ENCODE data around the gene SMAD6.
A peak's percentile ranks its signal among the peaks of the same experiment; 100 is the strongest.

Gene SMAD6

DNA sequence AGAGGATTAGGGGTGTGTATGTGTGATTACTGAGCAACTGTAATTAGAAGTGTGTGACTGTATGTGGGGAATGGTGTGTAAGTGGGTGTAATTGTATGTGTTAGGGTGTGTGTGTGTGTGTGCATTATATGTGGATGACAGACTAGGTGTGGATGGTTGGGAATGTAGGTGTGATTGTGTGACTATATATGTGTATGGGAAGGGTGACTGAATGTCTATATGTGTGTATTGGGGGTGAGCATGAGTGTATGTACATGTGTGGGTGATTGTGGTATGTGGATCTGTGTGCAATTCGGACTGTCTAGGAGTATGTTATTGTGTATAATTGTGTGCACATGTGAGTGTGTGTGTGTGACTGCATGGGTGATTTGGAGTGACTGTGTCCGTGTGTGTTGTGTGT lies 43.2 kb upstream of the SMAD6 start:
- H3K9me3 ChIP-seq (ENCODE audit: control insufficient read depth, insufficient read depth, low read length) = no peaks in the 10 kb centered on the region
- H3K36me3 ChIP-seq (ENCODE audit: control insufficient read depth, insufficient read depth, low read length) = no peaks in the 10 kb centered on the region
- WGBS (ENCODE audit: insufficient coverage, insufficient read length) = no CpG with 5 or more reads among the region's 2 CpGs
- peaks cover 10% of the 10 kb centered on the region for H3K4me1 ChIP-seq (ENCODE audit: control insufficient read depth, insufficient read depth, low read length)
- no peaks in the 10 kb centered on the region for H3K27me3 ChIP-seq (ENCODE audit: control insufficient read depth, insufficient read depth, low read length)
- H3K4me3 ChIP-seq (ENCODE audit: low read length) = no peak overlapping the region
- no peak overlapping the region for H3K27ac ChIP-seq (ENCODE audit: low read length)
- no peak for DNase-seq (ENCODE audit: low read depth, low spot score)

DNA sequence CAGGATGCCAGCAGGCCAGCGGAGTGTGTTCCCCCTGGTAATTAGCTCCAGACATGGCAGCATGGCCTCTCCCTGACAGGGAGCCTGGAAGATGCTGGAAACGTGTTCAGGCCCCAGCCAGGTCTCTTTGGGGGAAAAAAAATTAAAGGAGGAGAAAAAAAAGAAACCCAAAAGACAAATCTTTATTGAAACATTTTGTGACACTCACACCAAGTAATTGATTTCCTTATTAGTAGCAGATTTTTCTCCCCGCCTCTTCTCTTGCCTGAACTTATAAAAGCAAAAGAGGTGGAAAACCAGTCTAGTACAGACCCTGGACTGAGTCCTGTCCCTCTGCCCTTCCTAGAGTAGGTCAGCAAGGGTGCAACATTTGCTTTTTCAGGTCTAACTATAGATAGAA lies 42.7 kb upstream of the SMAD6 start:
- H3K4me1 ChIP-seq (ENCODE audit: control insufficient read depth, insufficient read depth, low read length) = peaks cover 10% of the 10 kb centered on the region
- H3K4me3 ChIP-seq (ENCODE audit: low read length) = no peak overlapping the region
- no peak overlapping the region for H3K27ac ChIP-seq (ENCODE audit: low read length)
- no peaks in the 10 kb centered on the region for H3K9me3 ChIP-seq (ENCODE audit: control insufficient read depth, insufficient read depth, low read length)
- no peak for DNase-seq (ENCODE audit: low read depth, low spot score)
- H3K36me3 ChIP-seq (ENCODE audit: control insufficient read depth, insufficient read depth, low read length) = no peaks in the 10 kb centered on the region
- H3K27me3 ChIP-seq (ENCODE audit: control insufficient read depth, insufficient read depth, low read length) = no peaks in the 10 kb centered on the region
- WGBS (ENCODE audit: insufficient coverage, insufficient read length) = no CpG with 5 or more reads among the region's 3 CpGs

DNA sequence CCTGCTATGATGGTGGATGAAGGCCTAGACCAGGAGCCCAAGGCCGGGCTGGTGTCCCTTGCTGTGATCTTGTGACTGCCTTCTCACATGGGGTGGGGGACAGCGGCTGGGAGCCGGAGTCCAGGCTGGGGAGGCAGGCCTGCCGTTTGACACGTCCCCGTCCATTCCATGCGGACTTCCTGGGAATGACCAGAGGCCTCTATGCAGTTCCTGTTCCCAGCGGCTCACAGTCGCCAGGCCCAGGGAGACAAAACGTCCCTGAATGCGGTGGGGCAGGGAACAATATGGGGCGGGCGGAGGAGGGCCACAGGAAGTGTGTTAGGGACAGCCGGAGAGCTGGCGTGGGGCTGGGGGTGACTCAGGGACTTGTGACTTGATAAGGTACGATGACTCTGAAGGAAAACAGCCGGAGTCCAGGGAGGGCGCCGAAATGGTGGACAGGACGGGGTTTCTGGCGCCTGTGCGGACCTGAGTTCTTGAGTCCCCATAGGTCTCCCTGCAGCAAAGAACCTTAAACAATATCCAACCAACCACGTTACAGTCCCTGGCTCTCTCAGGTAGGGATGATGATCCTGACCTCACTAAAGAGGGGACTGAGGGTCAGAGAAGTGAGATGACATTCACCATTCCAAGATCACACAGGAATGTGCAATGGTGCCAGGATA lies 40.5 kb upstream of the SMAD6 start:
- no peak overlapping the region for H3K4me3 ChIP-seq (ENCODE audit: low read length)
- WGBS (ENCODE audit: insufficient coverage, insufficient read length) = no CpG with 5 or more reads among the region's 23 CpGs
- H3K4me1 ChIP-seq (ENCODE audit: control insufficient read depth, insufficient read depth, low read length) = peaks cover 5% of the 10 kb centered on the region; the same call in 1 of the 2 replicates
- no peaks in the 10 kb centered on the region for H3K27me3 ChIP-seq (ENCODE audit: control insufficient read depth, insufficient read depth, low read length)
- no peaks in the 10 kb centered on the region for H3K9me3 ChIP-seq (ENCODE audit: control insufficient read depth, insufficient read depth, low read length)
- H3K27ac ChIP-seq (ENCODE audit: low read length) = no peak overlapping the region
- H3K36me3 ChIP-seq (ENCODE audit: control insufficient read depth, insufficient read depth, low read length) = no peaks in the 10 kb centered on the region
- no peak for DNase-seq (ENCODE audit: low read depth, low spot score)

DNA sequence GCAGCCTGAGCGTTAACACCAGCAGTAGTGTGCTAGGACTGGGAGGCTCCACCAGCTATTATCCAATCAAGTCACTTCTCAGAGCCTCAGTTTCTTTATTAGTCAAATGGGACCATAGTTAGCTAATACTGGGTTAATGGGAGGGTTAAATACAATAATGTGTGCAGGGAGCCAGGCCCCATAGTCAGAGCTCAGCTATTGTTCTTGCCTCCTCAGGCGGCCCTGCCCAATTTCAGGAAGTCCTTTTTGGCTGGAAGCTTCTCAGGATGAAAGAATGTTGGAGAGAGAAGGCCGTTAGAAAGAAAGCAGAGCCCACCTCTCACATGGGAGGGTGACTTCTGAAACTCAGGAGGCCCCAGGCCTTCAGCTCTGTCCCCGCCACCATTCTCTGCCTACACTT lies 39.5 kb upstream of the SMAD6 start:
- H3K27ac ChIP-seq (ENCODE audit: low read length) = no peak overlapping the region
- no peaks in the 10 kb centered on the region for H3K9me3 ChIP-seq (ENCODE audit: control insufficient read depth, insufficient read depth, low read length)
- no CpG with 5 or more reads among the region's 4 CpGs for WGBS (ENCODE audit: insufficient coverage, insufficient read length)
- H3K27me3 ChIP-seq (ENCODE audit: control insufficient read depth, insufficient read depth, low read length) = no peaks in the 10 kb centered on the region
- H3K4me3 ChIP-seq (ENCODE audit: low read length) = no peak overlapping the region
- H3K36me3 ChIP-seq (ENCODE audit: control insufficient read depth, insufficient read depth, low read length) = no peaks in the 10 kb centered on the region
- peaks cover 4% of the 10 kb centered on the region; the same call in 1 of the 2 replicates for H3K4me1 ChIP-seq (ENCODE audit: control insufficient read depth, insufficient read depth, low read length)
- DNase-seq (ENCODE audit: low read depth, low spot score) = no peak

DNA sequence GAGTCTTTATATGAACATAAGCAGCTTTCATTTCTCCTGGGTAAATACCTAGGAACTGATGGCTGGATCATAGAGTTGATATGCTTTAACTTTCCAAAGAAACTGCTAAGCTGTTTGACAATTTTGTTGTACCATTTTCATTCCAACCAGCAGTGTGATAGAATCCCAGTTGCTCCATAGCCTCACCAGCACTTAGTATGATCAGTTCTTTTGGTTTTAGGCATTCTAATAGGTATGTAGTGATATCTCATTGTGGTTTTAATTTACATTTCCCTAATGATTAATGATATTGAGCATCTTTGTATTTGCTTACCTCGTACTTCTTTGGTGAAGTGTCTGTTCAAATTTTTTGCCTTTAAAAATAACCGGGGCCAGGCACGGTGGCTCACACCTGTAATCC lies 38.4 kb upstream of the SMAD6 start:
- H3K4me1 ChIP-seq (ENCODE audit: control insufficient read depth, insufficient read depth, low read length) = no peaks in the 10 kb centered on the region
- WGBS (ENCODE audit: insufficient coverage, insufficient read length) = no CpG with 5 or more reads among the region's 3 CpGs

DNA sequence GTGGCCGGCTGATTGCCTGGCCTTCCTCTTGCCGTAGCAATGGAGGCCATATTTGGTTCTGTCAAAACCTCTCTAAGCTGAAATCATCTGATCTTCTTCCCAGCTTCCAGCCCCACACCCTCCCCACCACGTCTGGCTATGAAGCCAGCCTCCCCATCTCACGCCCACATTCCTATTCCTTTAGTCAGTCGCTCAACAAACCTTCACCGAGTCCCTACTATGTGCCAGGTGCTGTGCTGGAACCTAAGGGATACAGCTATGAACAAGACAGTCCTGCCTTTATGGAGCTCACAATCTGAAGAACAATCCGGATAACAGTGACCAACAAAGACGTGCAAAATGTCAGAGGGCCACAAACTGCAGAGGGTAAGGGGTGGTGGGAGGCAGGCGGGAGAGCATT lies 31.9 kb upstream of the SMAD6 start:
- no CpG with 5 or more reads among the region's 9 CpGs for WGBS (ENCODE audit: insufficient coverage, insufficient read length)
- no peak overlapping the region for H3K4me3 ChIP-seq (ENCODE audit: low read length)
- DNase-seq (ENCODE audit: low read depth, low spot score) = no peak
- no peaks in the 10 kb centered on the region for H3K36me3 ChIP-seq (ENCODE audit: control insufficient read depth, insufficient read depth, low read length)
- peaks cover 4% of the 10 kb centered on the region; the same call in 1 of the 2 replicates for H3K4me1 ChIP-seq (ENCODE audit: control insufficient read depth, insufficient read depth, low read length)
- H3K27me3 ChIP-seq (ENCODE audit: control insufficient read depth, insufficient read depth, low read length) = no peaks in the 10 kb centered on the region
- H3K27ac ChIP-seq (ENCODE audit: low read length) = no peak overlapping the region
- H3K9me3 ChIP-seq (ENCODE audit: control insufficient read depth, insufficient read depth, low read length) = no peaks in the 10 kb centered on the region

More for the DNA sequence above, 38.4 kb upstream of the SMAD6 start:
- Histone ChIP-seq H3K4me3 (ENCODE audit: low read length) (no peak overlapping the region), H3K27me3 (ENCODE audit: control insufficient read depth, insufficient read depth, low read length) (no peaks in the 10 kb centered on the region), H3K9me3 (ENCODE audit: control insufficient read depth, insufficient read depth, low read length) (no peaks in the 10 kb centered on the region), H3K36me3 (ENCODE audit: control insufficient read depth, insufficient read depth, low read length) (no peaks in the 10 kb centered on the region), H3K27ac (ENCODE audit: low read length) (no peak overlapping the region)
- DNase-seq (ENCODE audit: low read depth, low spot score) = no peak

DNA sequence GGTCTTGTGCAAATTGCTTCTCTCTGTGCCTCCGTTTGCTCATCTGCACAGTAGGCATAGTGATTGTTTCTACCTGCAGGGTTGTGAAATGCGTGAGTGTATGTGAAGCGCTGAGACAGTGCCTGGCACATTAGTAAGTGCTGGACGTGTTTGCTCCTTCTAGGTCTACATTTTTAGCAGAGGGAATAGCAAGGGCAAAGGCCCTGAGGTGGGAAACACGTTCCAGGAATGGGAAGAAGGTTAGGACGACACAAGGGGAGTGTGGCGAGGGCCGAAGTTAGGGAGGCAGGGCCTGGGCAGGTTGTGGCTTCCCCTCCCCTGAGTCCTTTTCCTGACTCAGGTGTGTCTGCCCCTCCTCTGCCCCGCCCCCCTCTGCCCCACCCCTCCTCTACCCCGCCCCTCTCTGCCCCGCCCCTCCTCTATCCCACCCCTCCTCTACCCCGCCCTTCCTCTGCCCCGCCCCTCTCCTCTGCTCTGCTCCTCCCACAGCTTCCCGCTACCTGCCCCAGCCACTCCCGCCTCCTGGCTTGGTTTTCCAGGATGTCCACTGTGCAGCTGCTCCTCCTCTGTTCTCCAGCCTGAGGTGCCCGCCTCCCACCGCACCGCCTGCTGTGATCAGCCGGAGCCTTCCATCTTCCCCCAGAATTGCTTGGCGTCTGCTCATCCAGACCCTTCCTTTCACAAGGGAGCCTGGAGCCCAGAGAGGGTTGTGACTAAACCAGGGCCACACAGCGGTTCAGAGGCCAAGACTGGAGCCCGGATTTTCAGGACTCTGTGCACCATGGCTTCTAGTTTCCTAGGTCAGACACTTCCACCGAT lies 31.1 kb upstream of the SMAD6 start:
- Histone ChIP-seq H3K4me1 (ENCODE audit: control insufficient read depth, insufficient read depth, low read length) (peaks cover 4% of the 10 kb centered on the region; the same call in 1 of the 2 replicates), H3K9me3 (ENCODE audit: control insufficient read depth, insufficient read depth, low read length) (no peaks in the 10 kb centered on the region), H3K4me3 (ENCODE audit: low read length) (no peak overlapping the region), H3K36me3 (ENCODE audit: control insufficient read depth, insufficient read depth, low read length) (no peaks in the 10 kb centered on the region), H3K27me3 (ENCODE audit: control insufficient read depth, insufficient read depth, low read length) (no peaks in the 10 kb centered on the region), H3K27ac (ENCODE audit: low read length) (no peak overlapping the region)
- DNase-seq (ENCODE audit: low read depth, low spot score) = no peak
- no CpG with 5 or more reads among the region's 23 CpGs for WGBS (ENCODE audit: insufficient coverage, insufficient read length)

DNA sequence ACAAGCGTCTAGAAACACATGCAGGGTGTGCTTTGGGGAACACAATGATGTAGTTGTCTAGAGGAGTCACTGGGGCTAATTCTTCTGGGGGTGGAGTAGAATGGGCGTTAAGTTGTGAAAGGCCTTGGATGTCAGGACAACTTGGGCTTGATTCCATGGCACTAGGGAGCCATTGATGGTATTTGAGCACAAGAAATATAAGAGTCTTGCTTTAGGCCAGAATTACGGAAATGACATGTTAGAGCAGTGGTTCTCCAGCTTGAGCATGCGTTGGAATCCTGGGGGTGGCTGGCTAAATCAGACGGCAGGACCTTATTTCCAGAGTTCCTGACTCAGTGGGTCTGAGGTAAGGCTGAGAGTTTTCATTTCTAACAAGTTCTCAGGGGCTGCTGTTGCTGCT lies 29.2 kb upstream of the SMAD6 start:
- DNase-seq (ENCODE audit: low read depth, low spot score) = no peak
- H3K4me3 ChIP-seq (ENCODE audit: low read length) = no peak overlapping the region
- no CpG with 5 or more reads among the region's 5 CpGs for WGBS (ENCODE audit: insufficient coverage, insufficient read length)

DNA sequence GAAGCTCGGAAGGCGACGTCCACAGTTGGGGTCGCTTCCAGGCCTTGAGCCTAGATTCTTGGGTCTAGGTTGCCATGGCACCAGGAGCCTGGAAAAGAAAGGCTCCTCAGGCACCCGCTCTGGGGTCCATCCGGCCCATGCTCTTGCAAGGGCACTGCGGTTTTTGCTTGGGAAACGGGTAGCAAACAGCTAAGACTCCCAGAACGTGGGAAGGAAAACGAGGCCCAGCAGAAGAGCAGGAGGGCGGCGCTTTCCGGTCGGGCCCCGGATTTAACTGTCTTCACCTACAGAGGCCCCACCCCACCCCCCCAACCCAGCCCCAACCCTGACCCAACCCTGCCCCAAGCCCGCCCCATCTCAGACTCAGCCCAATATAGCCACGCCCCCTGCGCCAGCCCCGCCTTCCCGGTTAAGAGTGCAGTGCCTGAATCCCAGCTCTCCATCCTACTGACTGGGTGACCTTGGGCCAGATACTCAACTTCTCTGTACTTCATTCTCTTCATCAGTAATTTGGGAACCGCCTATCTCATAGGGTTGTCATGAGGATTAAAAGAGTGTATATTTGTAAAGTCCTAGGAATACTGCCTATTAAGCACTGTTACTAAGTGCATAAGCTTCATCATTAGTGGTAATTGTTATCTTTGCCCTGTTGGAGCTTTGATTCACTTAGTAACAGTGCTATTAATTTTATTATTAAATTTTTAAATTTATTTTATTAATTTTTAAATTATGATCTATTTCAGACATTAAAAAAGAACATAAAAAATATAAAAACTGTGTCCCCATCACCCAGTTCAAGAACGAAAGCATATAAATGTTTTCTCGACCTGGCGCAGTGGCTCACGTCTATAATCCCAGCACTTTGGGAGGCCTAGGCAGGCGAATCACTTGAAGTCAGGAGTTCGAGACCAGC lies 28.4 kb upstream of the SMAD6 start:
- no CpG with 5 or more reads among the region's 27 CpGs for WGBS (ENCODE audit: insufficient coverage, insufficient read length)
- H3K27ac ChIP-seq (ENCODE audit: low read length) = no peak overlapping the region
- no peaks in the 10 kb centered on the region for H3K9me3 ChIP-seq (ENCODE audit: control insufficient read depth, insufficient read depth, low read length)
- H3K36me3 ChIP-seq (ENCODE audit: control insufficient read depth, insufficient read depth, low read length) = no peaks in the 10 kb centered on the region
- H3K4me3 ChIP-seq (ENCODE audit: low read length) = no peak overlapping the region
- DNase-seq (ENCODE audit: low read depth, low spot score) = peak; percentile 60
- peaks cover 4% of the 10 kb centered on the region; the same call in 1 of the 2 replicates for H3K4me1 ChIP-seq (ENCODE audit: control insufficient read depth, insufficient read depth, low read length)
- H3K27me3 ChIP-seq (ENCODE audit: control insufficient read depth, insufficient read depth, low read length) = no peaks in the 10 kb centered on the region

More for the DNA sequence above, 29.2 kb upstream of the SMAD6 start:
- no peak overlapping the region for H3K27ac ChIP-seq (ENCODE audit: low read length)
- H3K36me3 ChIP-seq (ENCODE audit: control insufficient read depth, insufficient read depth, low read length) = no peaks in the 10 kb centered on the region
- no peaks in the 10 kb centered on the region for H3K9me3 ChIP-seq (ENCODE audit: control insufficient read depth, insufficient read depth, low read length)
- no peaks in the 10 kb centered on the region for H3K27me3 ChIP-seq (ENCODE audit: control insufficient read depth, insufficient read depth, low read length)
- peaks cover 4% of the 10 kb centered on the region; the same call in 1 of the 2 replicates for H3K4me1 ChIP-seq (ENCODE audit: control insufficient read depth, insufficient read depth, low read length)

DNA sequence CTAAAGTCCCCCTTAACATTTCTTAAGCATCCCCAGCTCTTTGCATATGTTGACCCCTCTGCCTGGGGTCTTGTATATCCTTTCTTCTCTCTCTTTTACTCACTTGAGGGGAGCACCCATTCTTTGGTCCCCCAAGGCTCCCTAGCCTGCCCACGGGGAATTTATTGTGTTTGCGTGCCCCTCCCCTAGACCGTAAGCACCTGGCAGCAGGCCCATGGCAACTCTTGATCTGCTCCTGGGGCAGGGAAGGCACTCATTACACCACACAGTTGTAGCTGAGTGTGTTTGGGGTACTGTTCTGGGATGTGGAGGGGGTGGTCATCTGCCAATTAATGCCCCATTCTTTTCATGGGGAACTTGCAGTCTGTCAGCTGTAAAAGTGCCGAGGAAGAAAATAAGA lies 27.3 kb upstream of the SMAD6 start:
- Histone ChIP-seq H3K36me3 (ENCODE audit: control insufficient read depth, insufficient read depth, low read length) (no peaks in the 10 kb centered on the region), H3K4me3 (ENCODE audit: low read length) (no peak overlapping the region), H3K4me1 (ENCODE audit: control insufficient read depth, insufficient read depth, low read length) (peaks cover 4% of the 10 kb centered on the region; the same call in 1 of the 2 replicates), H3K9me3 (ENCODE audit: control insufficient read depth, insufficient read depth, low read length) (no peaks in the 10 kb centered on the region), H3K27ac (ENCODE audit: low read length) (no peak overlapping the region), H3K27me3 (ENCODE audit: control insufficient read depth, insufficient read depth, low read length) (no peaks in the 10 kb centered on the region)
- no peak for DNase-seq (ENCODE audit: low read depth, low spot score)
- no CpG with 5 or more reads among the region's 4 CpGs for WGBS (ENCODE audit: insufficient coverage, insufficient read length)

All from iPS DF 6.9 (cell line).